ENCODE data around the gene OGFOD1. TPM values are rescaled to one million over a fixed set of nuclear protein-coding genes. Genes with fewer than 3 reads are reported as not detected.

OGFOD1 gene
- total and polyA plus RNA-seq, 9 donors: 8.1 to 45.2 (median 28.9) TPM

GRCh38 chr16:56520251-56520577 is 68.9 kb downstream of the OGFOD1 start:
- no peaks in the 10 kb centered on the region for H3K27me3 ChIP-seq
- DNase-seq: no peak
- intact Hi-C loops (cut with DNase I): loop anchor here in 1 of 4 donors (10.0 kb wide), 1 partner anchor 175 kb away; no protein-coding TSS in a partner anchor
- H3K4me3 ChIP-seq: peak overlapping the region; percentile 85
- peak overlapping the region; percentile 42 to 58 for H3K27ac ChIP-seq
- no peaks in the 10 kb centered on the region for H3K36me3 ChIP-seq
- H3K4me1 ChIP-seq (ENCODE audit: insufficient read depth): peaks cover 9% of the 10 kb centered on the region
- 15 to 18% (median 17%) methylated on average over 4 of the region's 4 CpGs for whole genome bisulfite sequencing, 3 donors
- no peak for TF ChIP-seq POLR2A (IDR thresholded peaks at IDR 0.05)
- TF ChIP-seq EP300 (IDR thresholded peaks at IDR 0.05): no peak
- TF ChIP-seq, protein P1, sequence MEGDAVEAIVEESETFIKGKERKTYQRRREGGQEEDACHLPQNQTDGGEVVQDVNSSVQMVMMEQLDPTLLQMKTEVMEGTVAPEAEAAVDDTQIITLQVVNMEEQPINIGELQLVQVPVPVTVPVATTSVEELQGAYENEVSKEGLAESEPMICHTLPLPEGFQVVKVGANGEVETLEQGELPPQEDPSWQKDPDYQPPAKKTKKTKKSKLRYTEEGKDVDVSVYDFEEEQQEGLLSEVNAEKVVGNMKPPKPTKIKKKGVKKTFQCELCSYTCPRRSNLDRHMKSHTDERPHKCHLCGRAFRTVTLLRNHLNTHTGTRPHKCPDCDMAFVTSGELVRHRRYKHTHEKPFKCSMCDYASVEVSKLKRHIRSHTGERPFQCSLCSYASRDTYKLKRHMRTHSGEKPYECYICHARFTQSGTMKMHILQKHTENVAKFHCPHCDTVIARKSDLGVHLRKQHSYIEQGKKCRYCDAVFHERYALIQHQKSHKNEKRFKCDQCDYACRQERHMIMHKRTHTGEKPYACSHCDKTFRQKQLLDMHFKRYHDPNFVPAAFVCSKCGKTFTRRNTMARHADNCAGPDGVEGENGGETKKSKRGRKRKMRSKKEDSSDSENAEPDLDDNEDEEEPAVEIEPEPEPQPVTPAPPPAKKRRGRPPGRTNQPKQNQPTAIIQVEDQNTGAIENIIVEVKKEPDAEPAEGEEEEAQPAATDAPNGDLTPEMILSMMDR (IDR thresholded peaks at IDR 0.05): no peak
- no peaks in the 10 kb centered on the region for H3K9me3 ChIP-seq

- 69 to 76% (median 72%) methylated on average over 9 of the region's 9 CpGs for WGBS, 3 donors
- no peak for DNase-seq
- H3K4me1 ChIP-seq (ENCODE audit: insufficient read depth): no peaks in the 10 kb centered on the region
- no peak for TF ChIP-seq POLR2A (IDR thresholded peaks at IDR 0.05)
- TF ChIP-seq EP300 (IDR thresholded peaks at IDR 0.05): no peak
- TF ChIP-seq, protein P1 (IDR thresholded peaks at IDR 0.05): no peak
- no peaks in the 10 kb centered on the region for H3K9me3 ChIP-seq
- no peak overlapping the region for H3K4me3 ChIP-seq
- no peaks in the 10 kb centered on the region for H3K36me3 ChIP-seq
- no peaks in the 10 kb centered on the region for H3K27me3 ChIP-seq
- no peak overlapping the region for H3K27ac ChIP-seq
- intact Hi-C loops (cut with DNase I): loop anchor here in 1 of 4 donors (10.0 kb wide), 1 partner anchor 170 kb away; no protein-coding TSS in a partner anchor
These were observed 73.9 kb downstream of the OGFOD1 start for GRCh38 chr16:56525236-56525635.

Other genes starting within 250 kb of the OGFOD1 start
- gene AMFR, start 26.0 kb upstream of the OGFOD1 start, total RNA-seq: 100 to 1,000 TPM; 103 to 130 (median 116) TPM
- gene AMFR, start 26.0 kb upstream of the OGFOD1 start, polyA plus RNA-seq: 10 to 100 TPM; 94.1 to 97.8 TPM
- 100 to 1,000 TPM in 5 of 7 donors, 10 to 100 TPM in 2; 46.0 to 163 (median 130) TPM for gene NUDT21, start 222 bp upstream of the OGFOD1 start, total RNA-seq
- 10 to 100 TPM; 40.8 to 64.7 TPM for gene NUDT21, start 222 bp upstream of the OGFOD1 start, polyA plus RNA-seq
- 10 to 100 TPM; 50.4 to 86.2 (median 67.1) TPM for gene BBS2, start 68.5 kb downstream of the OGFOD1 start, total RNA-seq
- gene BBS2, start 68.5 kb downstream of the OGFOD1 start, polyA plus RNA-seq: 10 to 100 TPM; 47.9 to 81.0 TPM
- gene MT4, start 113.5 kb downstream of the OGFOD1 start, total RNA-seq: not detected
- gene MT4, start 113.5 kb downstream of the OGFOD1 start, polyA plus RNA-seq: not detected
- gene MT3, start 138.0 kb downstream of the OGFOD1 start, total RNA-seq: 1 to 10 TPM in 3 of 7 donors, under 1 TPM in 1, not detected in 3; 0.53 to 4.8 (median 1.5) TPM
- gene MT3, start 138.0 kb downstream of the OGFOD1 start, polyA plus RNA-seq: 1 to 10 TPM in 1 of 2 donors, under 1 TPM in 1; 0.68 to 1.6 TPM
- gene MT2A, start 157.0 kb downstream of the OGFOD1 start, total RNA-seq: 100 to 1,000 TPM in 5 of 7 donors, 10 to 100 TPM in 2; 88.0 to 679 (median 136) TPM
- gene MT2A, start 157.0 kb downstream of the OGFOD1 start, polyA plus RNA-seq: 100 to 1,000 TPM in 1 of 2 donors, 10 to 100 TPM in 1; 16.1 to 250 TPM
- 100 to 1,000 TPM in 3 of 7 donors, 10 to 100 TPM in 4; 16.1 to 867 (median 65.3) TPM for gene MT1E, start 174.2 kb downstream of the OGFOD1 start, total RNA-seq
- gene MT1E, start 174.2 kb downstream of the OGFOD1 start, polyA plus RNA-seq: 10 to 100 TPM; 65.1 to 93.4 TPM
- gene MT1M, start 181.1 kb downstream of the OGFOD1 start, total RNA-seq: 10 to 100 TPM in 2 of 7 donors, 1 to 10 TPM in 4, under 1 TPM in 1; 0.66 to 23.2 (median 7.4) TPM
- 1 to 10 TPM; 1.4 to 7.9 TPM for gene MT1M, start 181.1 kb downstream of the OGFOD1 start, polyA plus RNA-seq
- 10 to 100 TPM in 2 of 7 donors, 1 to 10 TPM in 4, not detected in 1; 1.3 to 61.0 (median 7.4) TPM for gene MT1A, start 187.1 kb downstream of the OGFOD1 start, total RNA-seq
- gene MT1A, start 187.1 kb downstream of the OGFOD1 start, polyA plus RNA-seq: 10 to 100 TPM in 1 of 2 donors, 1 to 10 TPM in 1; 1.3 to 13.8 TPM
- not detected for gene MT1B, start 200.3 kb downstream of the OGFOD1 start, total RNA-seq
- gene MT1B, start 200.3 kb downstream of the OGFOD1 start, polyA plus RNA-seq: not detected
- gene MT1F, start 206.4 kb downstream of the OGFOD1 start, total RNA-seq: 10 to 100 TPM in 1 of 7 donors, 1 to 10 TPM in 4, under 1 TPM in 1, not detected in 1; 0.73 to 76.3 (median 2.6) TPM
- gene MT1F, start 206.4 kb downstream of the OGFOD1 start, polyA plus RNA-seq: 1 to 10 TPM; 3.6 to 4.6 TPM
- 1 to 10 TPM in 4 of 7 donors, not detected in 3; 1.0 to 6.9 (median 4.8) TPM for gene MT1G, start 216.5 kb downstream of the OGFOD1 start, total RNA-seq
- 1 to 10 TPM in 1 of 2 donors, under 1 TPM in 1; 1.00 to 3.3 TPM for gene MT1G, start 216.5 kb downstream of the OGFOD1 start, polyA plus RNA-seq
- under 1 TPM in 1 of 7 donors, not detected in 6; 0.79 TPM for gene MT1H, start 218.3 kb downstream of the OGFOD1 start, total RNA-seq
- gene MT1H, start 218.3 kb downstream of the OGFOD1 start, polyA plus RNA-seq: not detected
- 1,000 to 10,000 TPM in 1 of 7 donors, 100 to 1,000 TPM in 3, 10 to 100 TPM in 3; 30.0 to 1,106 (median 141) TPM for gene MT1X, start 230.9 kb downstream of the OGFOD1 start, total RNA-seq
- 100 to 1,000 TPM in 1 of 2 donors, 10 to 100 TPM in 1; 10.0 to 185 TPM for gene MT1X, start 230.9 kb downstream of the OGFOD1 start, polyA plus RNA-seq

Measured in ovary (tissue), 9 donors.